Measurements from ENCODE around the gene PPP2R5D. TPM values are rescaled to one million over a fixed set of nuclear protein-coding genes. Genes with fewer than 3 reads are reported as not detected.

PPP2R5D gene
- total and polyA plus RNA-seq, 9 of the 15 experiments (the other 6 are each of a cell fraction or from before 2014, with no cell fraction given) = 1.3 to 96.1 (median 38.4) TPM

DNA sequence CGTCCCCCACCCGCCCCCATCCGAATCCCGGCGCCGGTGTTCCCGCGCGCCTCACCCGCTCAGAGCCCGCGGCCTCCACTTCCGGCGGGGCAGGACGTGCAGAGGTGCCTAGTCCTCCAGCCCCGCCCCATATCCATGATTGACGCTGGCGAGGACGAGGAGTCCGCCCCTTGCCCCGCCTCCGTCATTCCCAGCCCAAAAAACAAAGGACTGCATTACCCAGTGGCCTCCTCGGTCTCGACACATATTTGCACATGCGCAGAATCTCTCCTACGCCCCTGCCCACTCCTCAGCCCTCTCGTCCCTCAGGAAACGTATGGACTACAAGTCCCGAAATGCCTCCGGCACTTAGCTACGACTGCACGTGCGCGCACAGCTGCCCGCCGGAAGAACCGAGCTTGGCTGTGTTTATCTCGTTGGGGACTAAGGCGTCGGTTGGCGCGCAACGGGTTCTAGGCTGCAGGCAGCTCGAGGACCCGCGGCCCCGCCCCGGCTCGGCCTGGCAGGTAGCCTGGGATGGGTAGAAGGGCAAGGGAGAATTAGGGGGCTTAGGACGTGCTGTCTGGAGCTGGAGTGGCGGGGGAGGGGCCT lies 29.6 kb downstream of the PPP2R5D start, which contains the start of the genes KLHDC3 and MEA1 (continued):
- TF ChIP-seq GABPB1 (CRISPR knock-in tag; IDR thresholded peaks at IDR 0.05) (peak; percentile 92), SREBF2 (CRISPR knock-in tag; IDR thresholded peaks at IDR 0.05) (no peak), LEF1 (IDR thresholded peaks at IDR 0.05) (peak; percentile 67), SIX5 (IDR thresholded peaks at IDR 0.05; ENCODE audit: borderline replicate concordance in 1 of 2, insufficient read depth in 1 of 2, low read depth in 1 of 2, low read length in 2 of 2) (peak; percentile 79 to 89), HMG20B (CRISPR knock-in tag; IDR thresholded peaks at IDR 0.05) (no peak), COPS2 (conservative IDR thresholded peaks at IDR 0.05) (no peak), SUPT5H (IDR thresholded peaks at IDR 0.05) (peak; percentile 73), ZNF668 (CRISPR knock-in tag; IDR thresholded peaks at IDR 0.05) (no peak), MTA3 (IDR thresholded peaks at IDR 0.05; ENCODE audit: borderline replicate concordance) (no peak; the same call in 1 of the 2 replicates), TEAD2 (tag; IDR thresholded peaks at IDR 0.05) (no peak)
- TF ChIP-seq, protein P1, sequence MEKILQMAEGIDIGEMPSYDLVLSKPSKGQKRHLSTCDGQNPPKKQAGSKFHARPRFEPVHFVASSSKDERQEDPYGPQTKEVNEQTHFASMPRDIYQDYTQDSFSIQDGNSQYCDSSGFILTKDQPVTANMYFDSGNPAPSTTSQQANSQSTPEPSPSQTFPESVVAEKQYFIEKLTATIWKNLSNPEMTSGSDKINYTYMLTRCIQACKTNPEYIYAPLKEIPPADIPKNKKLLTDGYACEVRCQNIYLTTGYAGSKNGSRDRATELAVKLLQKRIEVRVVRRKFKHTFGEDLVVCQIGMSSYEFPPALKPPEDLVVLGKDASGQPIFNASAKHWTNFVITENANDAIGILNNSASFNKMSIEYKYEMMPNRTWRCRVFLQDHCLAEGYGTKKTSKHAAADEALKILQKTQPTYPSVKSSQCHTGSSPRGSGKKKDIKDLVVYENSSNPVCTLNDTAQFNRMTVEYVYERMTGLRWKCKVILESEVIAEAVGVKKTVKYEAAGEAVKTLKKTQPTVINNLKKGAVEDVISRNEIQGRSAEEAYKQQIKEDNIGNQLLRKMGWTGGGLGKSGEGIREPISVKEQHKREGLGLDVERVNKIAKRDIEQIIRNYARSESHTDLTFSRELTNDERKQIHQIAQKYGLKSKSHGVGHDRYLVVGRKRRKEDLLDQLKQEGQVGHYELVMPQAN (IDR thresholded peaks at IDR 0.05; ENCODE audit: borderline replicate concordance) = peak; percentile 98
- TF ChIP-seq, protein P2, sequence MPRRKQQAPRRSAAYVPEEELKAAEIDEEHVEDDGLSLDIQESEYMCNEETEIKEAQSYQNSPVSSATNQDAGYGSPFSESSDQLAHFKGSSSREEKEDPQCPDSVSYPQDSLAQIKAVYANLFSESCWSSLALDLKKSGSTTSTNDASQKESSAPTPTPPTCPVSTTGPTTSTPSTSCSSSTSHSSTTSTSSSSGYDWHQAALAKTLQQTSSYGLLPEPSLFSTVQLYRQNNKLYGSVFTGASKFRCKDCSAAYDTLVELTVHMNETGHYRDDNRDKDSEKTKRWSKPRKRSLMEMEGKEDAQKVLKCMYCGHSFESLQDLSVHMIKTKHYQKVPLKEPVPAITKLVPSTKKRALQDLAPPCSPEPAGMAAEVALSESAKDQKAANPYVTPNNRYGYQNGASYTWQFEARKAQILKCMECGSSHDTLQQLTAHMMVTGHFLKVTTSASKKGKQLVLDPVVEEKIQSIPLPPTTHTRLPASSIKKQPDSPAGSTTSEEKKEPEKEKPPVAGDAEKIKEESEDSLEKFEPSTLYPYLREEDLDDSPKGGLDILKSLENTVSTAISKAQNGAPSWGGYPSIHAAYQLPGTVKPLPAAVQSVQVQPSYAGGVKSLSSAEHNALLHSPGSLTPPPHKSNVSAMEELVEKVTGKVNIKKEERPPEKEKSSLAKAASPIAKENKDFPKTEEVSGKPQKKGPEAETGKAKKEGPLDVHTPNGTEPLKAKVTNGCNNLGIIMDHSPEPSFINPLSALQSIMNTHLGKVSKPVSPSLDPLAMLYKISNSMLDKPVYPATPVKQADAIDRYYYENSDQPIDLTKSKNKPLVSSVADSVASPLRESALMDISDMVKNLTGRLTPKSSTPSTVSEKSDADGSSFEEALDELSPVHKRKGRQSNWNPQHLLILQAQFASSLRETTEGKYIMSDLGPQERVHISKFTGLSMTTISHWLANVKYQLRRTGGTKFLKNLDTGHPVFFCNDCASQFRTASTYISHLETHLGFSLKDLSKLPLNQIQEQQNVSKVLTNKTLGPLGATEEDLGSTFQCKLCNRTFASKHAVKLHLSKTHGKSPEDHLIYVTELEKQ (CRISPR knock-in tag; IDR thresholded peaks at IDR 0.05) = no peak
- TF ChIP-seq, protein P3, sequence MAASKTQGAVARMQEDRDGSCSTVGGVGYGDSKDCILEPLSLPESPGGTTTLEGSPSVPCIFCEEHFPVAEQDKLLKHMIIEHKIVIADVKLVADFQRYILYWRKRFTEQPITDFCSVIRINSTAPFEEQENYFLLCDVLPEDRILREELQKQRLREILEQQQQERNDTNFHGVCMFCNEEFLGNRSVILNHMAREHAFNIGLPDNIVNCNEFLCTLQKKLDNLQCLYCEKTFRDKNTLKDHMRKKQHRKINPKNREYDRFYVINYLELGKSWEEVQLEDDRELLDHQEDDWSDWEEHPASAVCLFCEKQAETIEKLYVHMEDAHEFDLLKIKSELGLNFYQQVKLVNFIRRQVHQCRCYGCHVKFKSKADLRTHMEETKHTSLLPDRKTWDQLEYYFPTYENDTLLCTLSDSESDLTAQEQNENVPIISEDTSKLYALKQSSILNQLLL (CRISPR knock-in tag; IDR thresholded peaks at IDR 0.05; ENCODE audit: borderline replicate concordance) = no peak; the same call in 1 of the 2 replicates
- TF ChIP-seq, protein P4, sequence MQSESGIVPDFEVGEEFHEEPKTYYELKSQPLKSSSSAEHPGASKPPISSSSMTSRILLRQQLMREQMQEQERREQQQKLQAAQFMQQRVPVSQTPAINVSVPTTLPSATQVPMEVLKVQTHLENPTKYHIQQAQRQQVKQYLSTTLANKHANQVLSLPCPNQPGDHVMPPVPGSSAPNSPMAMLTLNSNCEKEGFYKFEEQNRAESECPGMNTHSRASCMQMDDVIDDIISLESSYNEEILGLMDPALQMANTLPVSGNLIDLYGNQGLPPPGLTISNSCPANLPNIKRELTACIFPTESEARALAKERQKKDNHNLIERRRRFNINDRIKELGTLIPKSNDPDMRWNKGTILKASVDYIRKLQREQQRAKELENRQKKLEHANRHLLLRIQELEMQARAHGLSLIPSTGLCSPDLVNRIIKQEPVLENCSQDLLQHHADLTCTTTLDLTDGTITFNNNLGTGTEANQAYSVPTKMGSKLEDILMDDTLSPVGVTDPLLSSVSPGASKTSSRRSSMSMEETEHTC (IDR thresholded peaks at IDR 0.05) = peak; percentile 50; the same call in 1 of the 2 replicates

All from K562 (cell line).